Progenitor cell of endocrine pancreas (in vitro differentiated cells): ENCODE measurements around the gene C16orf96. TPM values are rescaled to one million over a fixed set of nuclear protein-coding genes. Genes with fewer than 3 reads are reported as not detected.

Experiments used
- DNase-seq: peaks from one replicate; pipeline ENCODE4 v3.0.0; 2021; ENCODE audit warnings: low spot score; ENCODE audit not compliant: unreplicated experiment
- H3K27ac Mint-ChIP-seq: 2 replicates; pipeline ENCODE4 v1.8.0; 2021; ENCODE audit warnings: mild to moderate bottlenecking, moderate library complexity, mixed read lengths
- H3K27me3 Mint-ChIP-seq: 2 replicates; pipeline ENCODE4 v1.8.0; 2021; ENCODE audit warnings: mixed read lengths
- H3K36me3 Mint-ChIP-seq: 2 replicates; pipeline ENCODE4 v1.8.0; 2022; ENCODE audit warnings: mixed read lengths; ENCODE audit not compliant: insufficient read depth
- H3K4me1 Mint-ChIP-seq: 2 replicates; pipeline ENCODE4 v1.8.0; 2021; ENCODE audit warnings: low read depth, mixed read lengths
- H3K4me3 Mint-ChIP-seq: 2 replicates; pipeline ENCODE4 v1.8.0; 2021; ENCODE audit warnings: low read depth, mild to moderate bottlenecking, moderate library complexity, mixed read lengths
- H3K9me3 Mint-ChIP-seq: 2 replicates; pipeline ENCODE4 v1.8.0; 2021; ENCODE audit warnings: low read depth, mixed read lengths
- total RNA-seq: library from RNA; stranded (reverse); gene quantifications from 2 replicates; pipeline ENCODE4 v1.2.1, GENCODE V29; 2021
- TF ChIP-seq, protein P1 (sequence below): fragments of 200-600 bp; sonication (generic); IDR thresholded peaks from one replicate; pipeline ENCODE4 v1.5.0; 2021; ENCODE audit warnings: antibody characterized with exemption, mild to moderate bottlenecking; ENCODE audit not compliant: unreplicated experiment

The C16orf96 gene
- total RNA-seq, 1 donor from 2014 or later: 1.7 TPM

DNA sequence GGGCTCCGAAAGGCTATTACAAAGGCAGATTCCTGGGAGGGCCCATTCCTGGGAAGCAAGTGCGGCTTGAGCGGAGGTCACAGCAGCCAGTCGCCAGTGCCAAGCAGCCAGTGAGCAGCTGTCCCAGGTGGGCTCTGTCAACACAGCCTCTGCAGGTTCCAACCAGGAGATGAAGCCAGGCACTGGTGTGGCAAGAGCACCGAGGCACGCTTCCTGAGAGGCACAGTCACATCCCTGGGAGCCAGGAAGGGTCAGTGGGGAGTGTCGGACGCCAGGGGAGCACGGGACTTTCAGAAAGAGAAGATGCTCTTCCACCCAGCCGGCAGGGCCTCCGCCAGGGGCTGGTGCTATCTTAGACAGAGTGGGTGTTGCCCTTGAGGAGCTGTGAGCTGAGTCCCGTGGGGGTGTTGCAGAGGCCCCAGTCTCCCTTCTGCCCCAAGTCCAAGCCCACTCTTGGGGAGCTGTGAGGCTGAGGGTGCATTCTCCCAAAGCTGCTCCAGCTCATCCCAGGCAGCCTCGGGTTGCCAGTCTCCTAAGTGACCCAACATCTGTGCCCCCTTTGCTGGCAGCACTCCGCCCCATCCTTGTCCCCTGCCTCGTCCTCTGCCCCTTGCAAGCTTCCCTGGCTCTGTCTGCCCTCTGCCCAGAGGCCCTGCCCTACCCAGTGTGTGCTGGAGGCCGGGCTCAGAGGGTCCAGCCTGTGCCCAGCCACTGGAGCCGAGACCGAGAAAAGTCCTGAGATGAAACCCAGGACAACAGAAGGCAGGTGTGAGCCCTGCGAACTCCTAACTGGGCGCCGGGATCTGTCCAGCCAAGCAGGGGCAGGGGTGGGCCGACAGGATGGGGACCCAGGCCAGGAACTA lies 51.9 kb downstream of the C16orf96 start:
- Mint-ChIP-seq H3K27me3 (no peaks in the 10 kb centered on the region), H3K27ac (peak overlapping the region; percentile 64), H3K4me3 (no peak overlapping the region), H3K36me3 (no peaks in the 10 kb centered on the region), H3K9me3 (no peaks in the 10 kb centered on the region), H3K4me1 (peaks cover 3% of the 10 kb centered on the region)
- DNase-seq: no peak
- TF ChIP-seq, protein P1, sequence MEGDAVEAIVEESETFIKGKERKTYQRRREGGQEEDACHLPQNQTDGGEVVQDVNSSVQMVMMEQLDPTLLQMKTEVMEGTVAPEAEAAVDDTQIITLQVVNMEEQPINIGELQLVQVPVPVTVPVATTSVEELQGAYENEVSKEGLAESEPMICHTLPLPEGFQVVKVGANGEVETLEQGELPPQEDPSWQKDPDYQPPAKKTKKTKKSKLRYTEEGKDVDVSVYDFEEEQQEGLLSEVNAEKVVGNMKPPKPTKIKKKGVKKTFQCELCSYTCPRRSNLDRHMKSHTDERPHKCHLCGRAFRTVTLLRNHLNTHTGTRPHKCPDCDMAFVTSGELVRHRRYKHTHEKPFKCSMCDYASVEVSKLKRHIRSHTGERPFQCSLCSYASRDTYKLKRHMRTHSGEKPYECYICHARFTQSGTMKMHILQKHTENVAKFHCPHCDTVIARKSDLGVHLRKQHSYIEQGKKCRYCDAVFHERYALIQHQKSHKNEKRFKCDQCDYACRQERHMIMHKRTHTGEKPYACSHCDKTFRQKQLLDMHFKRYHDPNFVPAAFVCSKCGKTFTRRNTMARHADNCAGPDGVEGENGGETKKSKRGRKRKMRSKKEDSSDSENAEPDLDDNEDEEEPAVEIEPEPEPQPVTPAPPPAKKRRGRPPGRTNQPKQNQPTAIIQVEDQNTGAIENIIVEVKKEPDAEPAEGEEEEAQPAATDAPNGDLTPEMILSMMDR: no peak

DNA sequence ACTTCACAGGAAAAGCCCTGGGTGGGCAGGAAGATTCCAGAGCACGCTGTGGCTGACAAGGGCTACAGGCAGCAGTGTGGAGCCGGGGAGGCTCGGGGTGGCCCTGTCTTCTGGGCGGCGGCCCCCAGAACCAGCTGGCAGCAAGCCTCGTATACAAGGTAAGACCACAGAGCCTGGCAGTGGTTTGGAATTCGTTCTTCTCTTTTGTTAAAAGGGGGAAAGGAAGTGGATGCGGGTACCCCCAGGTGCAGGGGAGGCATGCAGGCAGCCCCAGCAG lies 52.5 kb downstream of the C16orf96 start:
- no peak for DNase-seq
- H3K9me3 Mint-ChIP-seq: no peaks in the 10 kb centered on the region
- H3K36me3 Mint-ChIP-seq: no peaks in the 10 kb centered on the region
- no peak overlapping the region for H3K4me3 Mint-ChIP-seq
- peaks cover 7% of the 10 kb centered on the region for H3K4me1 Mint-ChIP-seq
- TF ChIP-seq, protein P1: no peak
- peak overlapping the region; percentile 64 for H3K27ac Mint-ChIP-seq
- H3K27me3 Mint-ChIP-seq: no peaks in the 10 kb centered on the region

DNA sequence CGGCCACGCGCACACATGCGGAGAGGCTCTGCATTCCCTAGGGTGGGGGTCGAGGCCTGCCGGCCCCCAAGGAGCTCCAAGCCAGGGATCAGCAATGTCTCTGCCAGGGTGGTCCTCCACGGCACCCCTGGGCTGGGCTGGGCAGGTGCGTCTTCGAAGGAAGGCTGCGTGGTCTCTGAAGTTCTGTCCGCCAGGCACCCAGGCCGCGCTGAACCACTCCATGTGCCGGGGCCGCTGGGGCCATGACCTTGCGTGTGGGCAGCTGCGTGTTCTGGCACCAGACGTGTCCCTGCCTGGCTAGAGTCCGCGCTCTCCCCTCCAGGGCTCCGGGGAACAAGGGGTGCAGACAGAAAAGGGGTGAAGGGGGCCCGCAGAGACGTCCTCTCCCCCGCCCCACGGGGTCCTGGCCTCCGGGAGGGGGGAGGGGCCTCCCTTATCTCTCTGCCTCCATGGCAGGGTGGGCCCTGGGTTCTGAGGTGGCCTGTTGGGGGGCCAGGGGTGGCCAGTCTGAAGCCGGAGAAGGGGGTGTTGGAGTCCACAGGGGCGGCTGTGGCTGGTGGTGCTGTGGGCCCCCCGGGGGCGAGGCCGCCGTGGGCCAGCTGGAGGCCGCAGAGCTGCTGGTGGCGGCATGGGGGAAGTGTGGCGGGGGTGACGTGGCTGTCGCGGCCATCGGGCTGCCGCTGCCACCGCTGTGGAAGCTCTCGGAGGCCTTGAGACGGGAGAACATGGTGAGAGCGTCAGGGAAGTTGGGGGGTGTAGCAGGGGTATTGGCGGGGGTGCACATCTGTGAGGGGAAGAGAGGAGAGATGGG lies 53.3 kb downstream of the C16orf96 start:
- Mint-ChIP-seq H3K27me3 (no peaks in the 10 kb centered on the region), H3K4me1 (peaks cover 7% of the 10 kb centered on the region), H3K9me3 (no peaks in the 10 kb centered on the region), H3K36me3 (no peaks in the 10 kb centered on the region), H3K4me3 (no peak overlapping the region), H3K27ac (no peak overlapping the region)
- TF ChIP-seq, protein P1: no peak
- DNase-seq: no peak

DNA sequence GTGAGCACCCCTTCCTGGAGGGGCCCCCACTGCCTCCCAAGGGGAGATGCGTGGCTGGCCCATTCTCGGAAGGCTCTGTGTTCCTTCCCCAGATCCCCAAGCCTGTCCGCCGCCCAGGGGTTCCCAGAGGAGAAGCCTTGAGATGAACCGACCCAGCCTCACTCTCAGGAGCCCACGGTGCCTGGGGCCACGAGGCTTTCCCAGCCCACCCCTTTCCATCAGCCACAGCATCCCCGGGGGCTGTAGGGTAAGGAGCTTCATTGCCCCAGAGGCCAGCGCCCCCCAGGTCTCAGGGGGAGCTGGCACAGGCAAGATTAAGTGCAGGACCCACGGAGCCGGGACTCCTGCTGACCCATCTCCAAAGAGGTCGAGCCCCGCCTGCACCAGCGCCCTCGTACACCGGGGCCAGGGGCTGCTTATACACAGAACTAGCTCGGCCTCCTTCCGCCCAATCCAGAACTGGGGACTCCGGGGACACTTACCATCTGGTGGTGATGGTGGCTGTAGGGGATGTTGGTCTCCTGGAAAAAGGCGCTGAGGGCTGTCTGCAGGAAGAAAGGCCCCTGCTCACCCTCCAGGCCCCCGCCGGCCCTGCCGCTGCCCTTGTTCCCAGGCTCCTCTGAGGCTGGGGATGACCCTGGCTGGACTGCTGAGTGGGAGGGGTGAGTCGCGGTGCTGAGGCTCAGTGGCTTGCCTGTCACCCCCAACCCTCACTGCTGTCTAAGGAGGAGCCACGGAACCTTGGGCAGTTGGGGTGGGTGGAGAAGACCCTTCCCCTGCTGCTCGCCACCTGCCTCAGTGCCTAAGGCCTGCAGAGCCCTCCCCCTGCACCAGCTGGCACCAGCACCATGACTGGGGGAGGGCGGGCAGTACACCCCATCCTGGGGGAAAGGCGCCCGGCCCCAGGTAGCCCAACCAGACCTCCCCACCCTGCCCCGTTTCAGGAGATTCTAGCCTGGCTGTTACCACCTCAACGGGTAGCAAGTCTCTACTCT lies 54.2 kb downstream of the C16orf96 start:
- H3K27ac Mint-ChIP-seq: no peak overlapping the region
- H3K4me3 Mint-ChIP-seq: no peak overlapping the region

More for the DNA sequence above, 54.2 kb downstream of the C16orf96 start:
- no peak for DNase-seq
- TF ChIP-seq, protein P1: no peak
- H3K9me3 Mint-ChIP-seq: no peaks in the 10 kb centered on the region
- no peaks in the 10 kb centered on the region for H3K36me3 Mint-ChIP-seq
- H3K27me3 Mint-ChIP-seq: no peaks in the 10 kb centered on the region
- H3K4me1 Mint-ChIP-seq: peaks cover 7% of the 10 kb centered on the region
